Measurements from ENCODE around the gene PCCA. TPM values are rescaled to one million over a fixed set of nuclear protein-coding genes. Genes with fewer than 3 reads are reported as not detected.

PCCA gene
- total RNA-seq, 1 donor from 2014 or later, result 15.3 TPM

DNA sequence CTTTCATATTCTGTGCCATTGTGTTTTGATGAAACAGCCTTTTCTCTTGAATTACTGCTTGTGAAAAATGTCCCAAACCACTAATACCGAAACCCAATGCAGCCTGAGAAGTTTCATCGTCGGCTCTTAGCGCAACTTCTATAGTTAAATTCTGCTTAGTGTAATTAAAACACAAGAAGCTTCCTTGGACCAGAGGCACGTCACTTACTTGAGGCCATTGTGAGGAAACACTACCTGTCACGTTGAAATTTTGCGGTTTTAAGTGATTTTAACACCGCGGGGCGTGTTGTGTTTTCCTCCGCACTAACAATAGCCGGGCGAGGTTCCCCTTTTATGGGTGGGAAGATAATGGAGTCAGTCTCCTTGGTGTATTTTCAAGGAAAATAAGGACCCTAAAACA lies 428.8 kb downstream of the PCCA start:
- Mint-ChIP-seq H3K27ac (no peak overlapping the region), H3K4me1 (peaks cover 8% of the 10 kb centered on the region), H3K27me3 (peaks cover 2% of the 10 kb centered on the region), H3K4me3 (no peak overlapping the region), H3K36me3 (ENCODE audit: low read depth) (no peaks in the 10 kb centered on the region), H3K9me3 (no peaks in the 10 kb centered on the region)
- intact Hi-C loops (cut with micrococcal nuclease), result loop anchor here (5.0 to 10.0 kb wide), 2 partner anchors 433 to 1130 kb away; partner anchors contain the start of gene PCCA
- ATAC-seq (ENCODE audit: low read depth) (no peak), DNase-seq (no peak)
- ChIA-PET CTCF (no interaction called here), POLR2A (no interaction called here)
- TF ChIP-seq, protein P1, sequence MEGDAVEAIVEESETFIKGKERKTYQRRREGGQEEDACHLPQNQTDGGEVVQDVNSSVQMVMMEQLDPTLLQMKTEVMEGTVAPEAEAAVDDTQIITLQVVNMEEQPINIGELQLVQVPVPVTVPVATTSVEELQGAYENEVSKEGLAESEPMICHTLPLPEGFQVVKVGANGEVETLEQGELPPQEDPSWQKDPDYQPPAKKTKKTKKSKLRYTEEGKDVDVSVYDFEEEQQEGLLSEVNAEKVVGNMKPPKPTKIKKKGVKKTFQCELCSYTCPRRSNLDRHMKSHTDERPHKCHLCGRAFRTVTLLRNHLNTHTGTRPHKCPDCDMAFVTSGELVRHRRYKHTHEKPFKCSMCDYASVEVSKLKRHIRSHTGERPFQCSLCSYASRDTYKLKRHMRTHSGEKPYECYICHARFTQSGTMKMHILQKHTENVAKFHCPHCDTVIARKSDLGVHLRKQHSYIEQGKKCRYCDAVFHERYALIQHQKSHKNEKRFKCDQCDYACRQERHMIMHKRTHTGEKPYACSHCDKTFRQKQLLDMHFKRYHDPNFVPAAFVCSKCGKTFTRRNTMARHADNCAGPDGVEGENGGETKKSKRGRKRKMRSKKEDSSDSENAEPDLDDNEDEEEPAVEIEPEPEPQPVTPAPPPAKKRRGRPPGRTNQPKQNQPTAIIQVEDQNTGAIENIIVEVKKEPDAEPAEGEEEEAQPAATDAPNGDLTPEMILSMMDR (IDR thresholded peaks at IDR 0.05), result no peak

DNA sequence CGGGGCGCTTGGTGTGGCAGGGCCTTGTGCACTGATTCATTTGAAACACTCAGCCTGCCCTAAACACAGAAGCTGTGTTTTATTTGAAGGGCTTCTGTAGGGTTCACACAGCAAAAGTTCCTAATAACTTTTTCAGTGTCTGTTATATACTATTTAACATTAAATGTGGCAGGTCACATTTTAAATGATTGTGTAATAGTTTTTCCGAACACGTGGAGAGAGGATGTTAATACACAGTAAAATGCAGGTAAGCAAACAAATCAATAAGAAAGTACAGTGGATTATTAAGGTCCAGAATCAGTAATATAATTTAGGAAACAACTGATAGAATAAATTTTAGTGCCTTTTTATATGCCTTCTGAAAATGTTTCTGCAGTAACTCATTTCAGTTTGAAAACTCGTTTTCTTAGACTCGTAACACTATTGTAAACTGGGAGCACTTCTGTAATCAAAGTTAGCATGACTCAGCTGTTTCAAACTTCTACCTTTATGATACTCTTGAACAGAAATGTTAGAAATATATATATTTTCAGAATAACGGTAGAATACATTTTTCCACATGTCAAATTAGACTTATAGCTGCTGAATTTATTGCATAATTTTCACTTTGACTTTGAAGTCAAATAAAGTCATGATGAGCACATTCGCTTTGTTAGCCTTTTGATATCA lies 429.6 kb downstream of the PCCA start:
- intact Hi-C loops (cut with micrococcal nuclease), result loop anchor here (5.0 to 10.0 kb wide), 2 partner anchors 434 to 1131 kb away; partner anchors contain the start of gene PCCA
- Mint-ChIP-seq H3K27ac (no peak overlapping the region), H3K4me1 (peaks cover 8% of the 10 kb centered on the region), H3K27me3 (peaks cover 3% of the 10 kb centered on the region), H3K9me3 (no peaks in the 10 kb centered on the region), H3K4me3 (no peak overlapping the region), H3K36me3 (ENCODE audit: low read depth) (no peaks in the 10 kb centered on the region)
- ATAC-seq (ENCODE audit: low read depth) (no peak), DNase-seq (no peak)
- ChIA-PET CTCF (no interaction called here), POLR2A (no interaction called here)
- TF ChIP-seq, protein P1 (IDR thresholded peaks at IDR 0.05), result no peak

DNA sequence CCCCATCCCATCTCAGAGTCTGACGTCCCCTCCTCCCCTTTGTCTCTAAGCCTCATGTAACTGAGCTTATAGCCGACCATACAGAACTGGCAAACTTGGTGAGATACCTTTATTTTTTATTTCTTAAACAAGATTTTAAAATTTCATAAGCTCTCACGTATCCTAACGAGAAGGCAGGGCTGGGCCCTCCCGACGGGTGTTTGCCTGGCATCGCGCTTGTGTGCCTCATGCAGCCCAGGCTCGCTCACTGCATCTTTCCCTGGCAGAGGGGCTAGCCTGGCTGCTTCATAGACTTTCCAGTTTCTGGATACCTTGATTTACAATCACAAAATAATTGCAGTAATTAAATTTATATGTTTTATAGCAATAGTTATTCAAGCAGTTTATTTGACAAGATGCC lies 430.7 kb downstream of the PCCA start:
- H3K9me3 Mint-ChIP-seq, result no peaks in the 10 kb centered on the region
- peaks cover 8% of the 10 kb centered on the region for H3K4me1 Mint-ChIP-seq
- TF ChIP-seq, protein P1 (IDR thresholded peaks at IDR 0.05), result no peak
- intact Hi-C loops (cut with micrococcal nuclease), result loop anchor here (5.0 to 10.0 kb wide), 2 partner anchors 435 to 1132 kb away; partner anchors contain the start of gene PCCA
- peaks cover 3% of the 10 kb centered on the region for H3K27me3 Mint-ChIP-seq
- POLR2A ChIA-PET, result no interaction called here
- no peak overlapping the region for H3K4me3 Mint-ChIP-seq
- no peak overlapping the region for H3K27ac Mint-ChIP-seq
- DNase-seq (no peak), ATAC-seq (ENCODE audit: low read depth) (no peak)
- H3K36me3 Mint-ChIP-seq (ENCODE audit: low read depth), result peaks cover 1% of the 10 kb centered on the region
- CTCF ChIA-PET, result interaction anchor here (0.6 kb wide), 1 partner anchor 55 kb away, joined by 4 read pairs; no protein-coding TSS in a partner anchor

DNA sequence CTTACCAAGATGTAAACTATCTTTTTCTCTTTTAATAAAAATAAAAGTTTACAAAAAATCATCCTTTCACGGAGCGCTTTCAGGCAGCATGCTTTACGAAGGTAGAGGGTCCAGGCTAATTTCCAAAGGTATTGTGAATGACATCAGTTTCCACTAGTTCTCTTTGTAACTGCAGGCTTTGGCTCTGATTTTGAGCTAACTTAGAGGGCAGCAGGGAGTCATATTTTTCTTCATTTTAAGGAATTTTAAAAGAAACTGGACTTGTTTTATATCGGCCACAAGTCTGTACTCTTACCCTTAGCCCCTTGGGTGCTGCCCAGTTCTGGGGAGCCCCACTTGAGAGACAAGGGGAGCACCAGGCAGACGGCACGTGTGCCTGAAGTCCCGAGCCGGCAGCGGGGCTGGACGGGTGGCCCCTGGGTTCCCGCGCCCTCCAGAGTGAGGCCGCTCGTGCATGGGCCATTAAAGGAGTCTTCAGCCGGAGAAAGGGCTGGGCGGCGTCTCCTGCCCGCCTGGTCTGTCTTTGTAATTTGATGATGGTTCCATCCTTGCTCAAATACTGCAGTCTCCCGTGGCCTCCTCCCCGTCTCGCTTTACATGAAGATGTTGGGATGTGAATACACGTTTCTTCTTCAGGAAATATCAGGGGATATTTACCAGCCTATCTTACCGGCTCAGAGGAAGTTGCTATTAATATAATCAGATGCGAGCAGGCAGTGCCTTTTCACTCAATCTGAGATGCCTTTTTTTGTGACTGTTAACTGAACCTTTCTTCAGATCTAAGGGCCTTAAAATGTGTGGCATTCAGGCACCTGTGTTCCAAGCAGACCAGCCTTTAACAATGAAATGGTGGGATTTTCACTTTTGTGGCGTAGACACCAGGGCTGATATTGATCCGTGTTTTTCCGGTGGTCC lies 432.3 kb downstream of the PCCA start:
- ChIA-PET POLR2A (no interaction called here), CTCF (no interaction called here)
- Mint-ChIP-seq H3K9me3 (no peaks in the 10 kb centered on the region), H3K27ac (no peak overlapping the region), H3K4me3 (no peak overlapping the region), H3K36me3 (ENCODE audit: low read depth) (peaks cover 1% of the 10 kb centered on the region), H3K4me1 (peaks cover 5% of the 10 kb centered on the region), H3K27me3 (peaks cover 3% of the 10 kb centered on the region)
- intact Hi-C loops (cut with micrococcal nuclease), result no loop called here
- TF ChIP-seq, protein P1 (IDR thresholded peaks at IDR 0.05), result no peak
- no peak for DNase-seq
- ATAC-seq (ENCODE audit: low read depth), result no peak
